ENCODE measurements around the gene ITGA8.

DNA sequence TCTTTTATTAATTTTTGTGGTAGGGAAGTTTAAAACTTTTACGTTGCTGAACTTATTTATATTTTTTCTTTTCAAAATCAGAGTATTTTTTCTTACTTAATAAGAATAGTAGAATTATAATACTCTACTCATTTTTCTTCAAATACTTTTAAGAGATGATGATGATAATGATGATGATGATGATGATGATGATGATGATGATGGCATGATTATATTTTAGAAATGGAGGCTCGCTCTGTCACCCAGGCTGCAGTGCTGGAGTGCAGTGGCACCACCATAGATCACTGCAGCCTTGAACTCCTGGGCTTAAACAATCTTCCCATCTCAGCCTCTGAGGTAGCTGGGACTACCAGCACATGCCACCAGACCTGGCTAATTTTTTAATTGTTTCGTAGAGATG lies 230.3 kb downstream of the ITGA8 start:
- TF ChIP-seq POLR2AphosphoS5 (IDR thresholded peaks at IDR 0.05) (no peak), CTCF (IDR thresholded peaks at IDR 0.05 in 8 of 11, conservative IDR thresholded peaks at IDR 0.05 in 3 of 11) (no peak), POLR2A (IDR thresholded peaks at IDR 0.05) (no peak)

All from spleen (tissue), 7 donors.